Omental fat pad (tissue), 4 donors: Measurements from ENCODE around the gene KIF9. TPM values are rescaled to one million over a fixed set of nuclear protein-coding genes. Genes with fewer than 3 reads are reported as not detected.

ENCODE experiments used
- ATAC-seq: fragments of 150-250 bp; one replicate; pipeline ENCODE4 v1.9.1; 2016; ENCODE audit warnings: mild to moderate bottlenecking, moderate library complexity; ENCODE audit not compliant: low FRiP score
- DNase-seq: peaks from one replicate; pipeline ENCODE4 v3.0.0-alpha.2; 2019; ENCODE audit warnings: low spot score
- total RNA-seq, 4 donors: library from RNA; depleted of rRNA; stranded (reverse); fragments of >200 nt; gene quantifications; one replicate each; pipeline ENCODE4 v1.1.0, GENCODE V29; 2016
- TF ChIP-seq, protein P1 (sequence below), 3 donors: fragments of 450-650 bp; IDR thresholded peaks; one replicate each; pipeline ENCODE4 v1.5.1; 2016 to 2017; ENCODE audit warnings: antibody characterized with exemption in 3 of 3, mild to moderate bottlenecking in 3 of 3, moderate library complexity in 2 of 3

The KIF9 gene
- total RNA-seq, 4 donors from 2014 or later: 2.8 to 16.1 (median 9.4) TPM

DNA sequence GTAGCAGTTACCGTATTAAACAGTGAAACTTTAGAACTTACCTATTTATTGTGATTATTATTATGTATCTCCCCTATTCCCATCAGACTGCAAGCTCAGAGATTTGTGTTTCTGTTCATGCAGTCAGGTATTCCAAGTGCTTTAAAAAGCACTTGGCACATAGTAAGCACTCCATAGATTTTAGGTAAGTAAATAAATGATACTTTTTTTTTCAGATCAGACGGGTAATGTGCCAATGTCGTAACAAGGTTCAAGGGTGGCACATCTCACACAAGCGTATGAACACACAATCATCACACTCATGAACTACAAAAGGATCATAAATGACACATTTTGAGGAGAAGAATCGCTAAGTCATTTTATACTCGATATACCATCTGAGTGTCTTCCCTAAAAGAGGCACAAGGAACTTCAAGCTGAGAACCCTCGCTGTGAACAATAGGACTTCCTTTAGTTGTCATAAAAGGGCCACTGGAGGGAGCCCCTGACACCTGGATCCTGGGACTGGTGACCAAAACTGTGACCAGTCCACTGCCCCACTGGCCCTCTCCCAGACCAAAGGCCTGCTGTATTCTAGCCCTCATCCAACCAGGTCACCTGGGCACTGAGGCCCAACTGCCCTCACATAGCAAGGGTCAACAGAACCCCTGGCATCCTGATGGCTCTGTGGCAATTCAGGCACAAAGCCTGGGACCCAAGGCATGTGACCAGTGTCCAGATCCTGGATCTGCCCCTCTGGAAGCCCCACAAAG, 32.1 kb downstream of the KIF9 start:
- TF ChIP-seq, protein P1, sequence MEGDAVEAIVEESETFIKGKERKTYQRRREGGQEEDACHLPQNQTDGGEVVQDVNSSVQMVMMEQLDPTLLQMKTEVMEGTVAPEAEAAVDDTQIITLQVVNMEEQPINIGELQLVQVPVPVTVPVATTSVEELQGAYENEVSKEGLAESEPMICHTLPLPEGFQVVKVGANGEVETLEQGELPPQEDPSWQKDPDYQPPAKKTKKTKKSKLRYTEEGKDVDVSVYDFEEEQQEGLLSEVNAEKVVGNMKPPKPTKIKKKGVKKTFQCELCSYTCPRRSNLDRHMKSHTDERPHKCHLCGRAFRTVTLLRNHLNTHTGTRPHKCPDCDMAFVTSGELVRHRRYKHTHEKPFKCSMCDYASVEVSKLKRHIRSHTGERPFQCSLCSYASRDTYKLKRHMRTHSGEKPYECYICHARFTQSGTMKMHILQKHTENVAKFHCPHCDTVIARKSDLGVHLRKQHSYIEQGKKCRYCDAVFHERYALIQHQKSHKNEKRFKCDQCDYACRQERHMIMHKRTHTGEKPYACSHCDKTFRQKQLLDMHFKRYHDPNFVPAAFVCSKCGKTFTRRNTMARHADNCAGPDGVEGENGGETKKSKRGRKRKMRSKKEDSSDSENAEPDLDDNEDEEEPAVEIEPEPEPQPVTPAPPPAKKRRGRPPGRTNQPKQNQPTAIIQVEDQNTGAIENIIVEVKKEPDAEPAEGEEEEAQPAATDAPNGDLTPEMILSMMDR (IDR thresholded peaks at IDR 0.05): no peak
- DNase-seq (no peak), ATAC-seq (no peak)

DNA sequence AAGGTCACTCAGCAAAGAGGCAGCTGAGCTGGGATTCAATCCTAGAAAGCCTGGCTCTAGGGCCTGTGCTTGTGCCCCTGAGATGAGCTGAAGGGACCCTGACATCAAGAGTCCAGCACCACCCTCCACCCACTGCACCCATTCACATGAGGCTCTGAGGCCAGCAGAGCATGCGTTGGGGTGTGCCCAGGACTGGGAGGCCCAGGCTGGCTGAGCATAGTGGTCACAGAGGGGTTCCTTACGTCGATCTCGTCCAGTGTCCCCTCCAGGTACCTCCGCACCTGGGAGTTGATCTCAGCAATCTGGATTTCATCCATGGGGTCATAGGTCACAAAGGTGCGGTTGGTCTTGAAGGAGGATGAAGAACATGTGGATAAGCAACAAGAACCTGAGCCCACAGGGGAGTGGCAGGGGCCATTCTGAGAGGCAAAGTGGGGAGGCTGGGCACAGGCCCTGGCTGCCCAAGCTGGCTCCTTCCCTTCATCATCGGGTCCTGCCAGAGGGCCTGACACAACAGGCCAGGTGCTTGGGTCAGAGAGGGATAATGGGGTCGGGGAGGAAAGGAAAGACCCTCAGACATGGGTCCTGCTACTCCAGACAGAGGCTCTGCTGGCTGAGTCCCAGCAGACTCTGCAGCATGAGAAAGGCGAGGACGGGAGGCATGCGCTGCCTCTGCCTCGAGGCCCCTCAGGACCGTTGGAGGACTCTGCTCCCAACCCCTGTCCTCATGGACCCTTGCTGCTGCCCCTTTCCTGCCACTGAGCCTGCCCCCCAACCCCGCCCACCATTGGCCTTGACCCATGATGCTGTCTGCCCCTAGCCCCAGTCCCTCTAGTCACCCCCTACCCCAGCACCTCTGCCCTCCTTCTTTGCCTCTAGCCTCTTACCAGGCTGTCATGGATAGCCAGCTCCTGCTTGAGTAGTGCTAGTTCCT, 35.2 kb downstream of the KIF9 start:
- TF ChIP-seq, protein P1 (IDR thresholded peaks at IDR 0.05): no peak
- no peak for ATAC-seq
- DNase-seq: no peak

DNA sequence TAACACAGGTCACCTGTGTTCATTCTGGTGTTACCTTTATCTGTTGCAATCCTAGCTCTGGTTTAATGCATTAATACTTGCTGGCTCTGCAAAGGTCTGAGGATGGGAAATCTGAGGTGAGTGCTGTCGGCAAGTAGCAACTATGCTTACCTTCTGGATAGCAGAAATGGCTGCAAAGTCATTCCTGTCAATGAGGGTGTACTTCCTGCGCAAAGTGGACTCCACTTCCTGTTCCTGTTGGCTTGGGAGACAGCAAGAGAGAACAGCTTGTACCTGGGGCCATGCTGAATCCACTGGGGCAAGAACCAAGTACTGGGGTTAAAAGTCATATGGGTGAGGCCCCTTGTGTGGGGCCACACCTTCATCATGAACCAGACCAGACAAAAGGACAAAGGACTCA, 37.3 kb downstream of the KIF9 start:
- DNase-seq (no peak), ATAC-seq (no peak)
- TF ChIP-seq, protein P1 (IDR thresholded peaks at IDR 0.05): no peak

DNA sequence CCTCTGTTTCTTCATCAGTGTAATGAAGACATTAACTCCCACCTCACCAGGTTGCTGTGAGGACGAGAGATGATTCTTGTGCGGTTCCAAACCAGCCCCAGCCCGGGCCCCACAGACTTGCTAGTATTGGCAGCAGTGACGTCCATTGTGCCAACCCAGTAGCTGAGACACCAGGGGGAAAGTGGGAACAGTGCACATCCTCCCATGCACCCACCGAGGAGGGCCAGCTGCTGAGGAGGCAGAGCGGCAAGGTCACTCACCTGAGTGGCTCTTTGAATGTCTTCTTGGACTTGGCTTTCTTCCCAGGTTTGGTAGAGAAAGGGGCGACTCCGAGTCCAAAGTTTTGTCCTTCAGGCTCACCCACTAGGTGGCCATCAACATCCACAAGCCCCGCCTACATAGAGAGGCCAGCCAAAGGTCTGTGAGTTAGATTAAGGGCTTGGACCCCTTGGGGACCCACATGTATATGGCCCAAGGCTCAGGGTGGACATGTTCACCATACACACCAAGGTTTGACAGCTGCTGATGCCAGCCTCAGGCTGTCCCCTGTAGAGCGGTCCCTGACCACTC, 38.0 kb downstream of the KIF9 start:
- no peak for ATAC-seq
- no peak for DNase-seq
- TF ChIP-seq, protein P1 (IDR thresholded peaks at IDR 0.05): no peak

DNA sequence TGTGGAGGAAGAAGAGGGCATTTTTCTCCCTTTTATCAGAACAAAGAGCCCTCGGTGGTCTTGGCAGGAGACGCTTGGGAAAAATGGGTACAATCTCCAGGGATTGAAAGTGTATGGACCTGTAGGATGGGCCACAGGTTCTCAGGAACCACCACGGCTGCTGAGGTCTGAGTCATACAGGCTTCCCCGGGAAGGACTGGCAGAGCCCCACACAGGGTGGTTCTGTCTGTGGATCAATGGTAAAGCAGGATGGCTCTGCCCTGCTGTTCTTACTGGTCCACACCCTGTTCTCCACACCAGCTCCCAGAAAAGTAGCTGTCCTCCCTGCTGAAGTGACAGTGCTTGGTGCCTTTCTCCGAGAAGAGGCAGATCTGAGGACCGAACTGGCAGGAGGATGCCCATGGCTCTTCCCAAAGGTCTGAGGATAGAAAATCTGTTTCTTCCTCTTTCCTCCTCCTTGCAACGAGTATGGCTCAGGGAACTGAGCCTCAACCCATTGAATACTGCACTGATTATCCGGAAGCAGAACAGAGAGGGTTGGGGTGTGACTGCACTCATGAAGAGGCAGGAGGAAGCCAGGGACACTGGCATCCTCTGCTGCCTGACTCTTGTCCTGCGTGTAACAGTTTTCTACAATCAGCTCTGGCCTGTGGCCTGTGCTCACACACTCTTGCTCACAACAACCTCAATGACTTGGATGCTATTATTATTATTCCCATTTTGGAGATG, 39.0 kb downstream of the KIF9 start:
- DNase-seq: no peak
- no peak for ATAC-seq
- TF ChIP-seq, protein P1 (IDR thresholded peaks at IDR 0.05): no peak

DNA sequence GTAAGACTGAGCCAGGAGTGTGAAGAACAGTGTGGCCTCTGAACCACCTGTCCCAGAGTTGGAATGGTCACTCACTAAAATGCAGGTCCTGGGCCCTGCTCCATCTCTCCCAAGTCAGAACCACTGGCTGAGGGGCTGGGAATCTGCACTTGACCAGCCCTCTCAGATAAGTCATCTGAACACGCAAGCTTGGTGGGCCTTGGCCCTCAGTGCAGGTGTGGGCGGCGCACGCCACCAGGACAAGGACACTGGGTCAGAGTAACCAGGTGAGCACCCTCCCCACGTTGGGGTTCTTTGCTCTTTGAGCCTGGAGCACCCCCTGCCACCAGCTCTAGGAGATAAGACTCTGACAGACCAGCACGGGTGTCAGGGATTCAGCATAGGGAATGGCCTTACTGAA, 42.7 kb downstream of the KIF9 start:
- DNase-seq (no peak), ATAC-seq (peak; percentile 30)
- TF ChIP-seq, protein P1 (IDR thresholded peaks at IDR 0.05): no peak
